NT2/D1 (cell line): ENCODE data around the gene ANXA9.

Experiments used
- SUZ12 ChIP-seq: IDR thresholded peaks from 2 replicates; pipeline ENCODE4 v1.6.1; 2011; ENCODE audit not compliant: insufficient read length, insufficient read depth; ENCODE audit errors: extremely low read depth
- YY1 ChIP-seq: IDR thresholded peaks from 2 replicates; pipeline ENCODE4 v1.6.1; 2011; ENCODE audit not compliant: insufficient read length, insufficient read depth
- ZNF274 ChIP-seq: IDR thresholded peaks from 2 replicates; pipeline ENCODE4 v1.6.1; 2011; ENCODE audit warnings: mild to moderate bottlenecking, low read depth, low read length

DNA sequence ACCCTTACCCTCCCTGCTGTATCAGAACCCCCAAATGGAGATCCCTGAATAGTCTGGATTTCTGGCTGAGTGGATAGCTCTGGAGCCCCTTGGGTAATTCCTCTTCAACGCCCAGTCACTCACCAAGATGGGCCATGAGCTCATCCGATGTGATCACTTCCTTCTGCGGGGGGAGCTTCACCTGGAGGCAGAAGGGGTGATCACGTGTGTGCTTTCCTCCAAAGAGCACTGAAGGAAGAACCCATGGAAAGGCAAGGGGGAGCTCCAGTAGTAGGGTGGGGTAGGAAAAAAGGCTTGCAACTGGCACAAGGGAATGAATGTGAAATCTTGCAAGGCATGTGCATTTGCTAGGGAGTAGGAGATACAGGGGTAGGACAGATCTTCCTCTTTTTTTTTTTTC, 19.5 kb downstream of the ANXA9 start:
- no peak for TF ChIP-seq YY1
- TF ChIP-seq ZNF274: no peak
- no peak for TF ChIP-seq SUZ12
